NT2/D1 (cell line): ENCODE measurements around the gene FERMT2.

Experiments used
- SUZ12 ChIP-seq: IDR thresholded peaks from 2 replicates; pipeline ENCODE4 v1.6.1; 2011; ENCODE audit not compliant: insufficient read length, insufficient read depth; ENCODE audit errors: extremely low read depth
- YY1 ChIP-seq: IDR thresholded peaks from 2 replicates; pipeline ENCODE4 v1.6.1; 2011; ENCODE audit not compliant: insufficient read length, insufficient read depth
- ZNF274 ChIP-seq: IDR thresholded peaks from 2 replicates; pipeline ENCODE4 v1.6.1; 2011; ENCODE audit warnings: mild to moderate bottlenecking, low read depth, low read length

GRCh38 chr14:52911904-52912303, 38.9 kb downstream of the FERMT2 start:
- TF ChIP-seq YY1: no peak
- no peak for TF ChIP-seq SUZ12
- no peak for TF ChIP-seq ZNF274
